HEK293T (cell line): Measurements from ENCODE around the gene FAM180A.
"Not testable (repeated sequence)": the region's sequence is repeated elsewhere in the genome, so short reads cannot be mapped to it uniquely, and the experiment has no call there.

ENCODE experiments used
- CTCF ChIA-PET: fragments of 350-600 bp; formaldehyde crosslinking; extraction: SDS; loops from one replicate; lab custom pipeline; 2021; ENCODE audit warnings: antibody characterized with exemption, inconsistent platforms; lab: Yijun Ruan, JAX
- POLR2A ChIA-PET: fragments of 350-600 bp; formaldehyde crosslinking; extraction: SDS; loops from one replicate; lab custom pipeline; 2020; ENCODE audit warnings: antibody characterized with exemption, inconsistent platforms; lab: Yijun Ruan, JAX
- DNase-seq: peaks from one replicate; pipeline ENCODE4 v3.0.0; 2012; ENCODE audit warnings: mixed read lengths; ENCODE audit errors: extremely low spot score
- ARNT ChIP-seq: fragments of 450-650 bp; IDR thresholded peaks from 2 replicates; pipeline ENCODE4 v1.6.1; 2017; ENCODE audit warnings: mild to moderate bottlenecking
- BHLHE40 ChIP-seq: fragments of 450-650 bp; IDR thresholded peaks from 2 replicates; pipeline ENCODE4 v1.6.1; 2016; ENCODE audit warnings: mild to moderate bottlenecking, moderate library complexity, borderline replicate concordance
- CTBP1 ChIP-seq: fragments of 450-650 bp; IDR thresholded peaks from 2 replicates; pipeline ENCODE4 v1.6.1; 2016; ENCODE audit warnings: borderline replicate concordance
- ELF4 ChIP-seq: fragments of 450-650 bp; IDR thresholded peaks from 2 replicates; pipeline ENCODE4 v1.6.1; 2017; ENCODE audit warnings: antibody characterized with exemption
- FOXA1 ChIP-seq: fragments of 450-650 bp; IDR thresholded peaks from 2 replicates; pipeline ENCODE4 v1.6.1; 2016; ENCODE audit warnings: mild to moderate bottlenecking
- FOXK2 ChIP-seq: fragments of 450-650 bp; IDR thresholded peaks from 2 replicates; pipeline ENCODE4 v1.6.1; 2016; ENCODE audit warnings: mild to moderate bottlenecking
- FOXM1 ChIP-seq: fragments of 450-650 bp; IDR thresholded peaks from 2 replicates; pipeline ENCODE4 v1.6.1; 2017; ENCODE audit warnings: mild to moderate bottlenecking, borderline replicate concordance
- HDGF ChIP-seq: fragments of 450-650 bp; IDR thresholded peaks from 2 replicates; pipeline ENCODE4 v1.6.1; 2017; ENCODE audit warnings: antibody characterized with exemption, borderline replicate concordance
- L3MBTL2 ChIP-seq: fragments of 450-650 bp; conservative IDR thresholded peaks from 2 replicates; pipeline ENCODE4 v1.6.1; 2016; ENCODE audit warnings: mild to moderate bottlenecking
- LEF1 ChIP-seq: fragments of 450-650 bp; IDR thresholded peaks from 2 replicates; pipeline ENCODE4 v1.6.1; 2017; ENCODE audit warnings: mild to moderate bottlenecking, borderline replicate concordance
- NFRKB ChIP-seq: fragments of 450-650 bp; IDR thresholded peaks from 2 replicates; pipeline ENCODE4 v1.6.1; 2016; ENCODE audit warnings: mild to moderate bottlenecking, moderate library complexity
- PKNOX1 ChIP-seq: fragments of 450-650 bp; IDR thresholded peaks from 2 replicates; pipeline ENCODE4 v1.6.1; 2016
- SP1 ChIP-seq: fragments of 450-650 bp; IDR thresholded peaks from 2 replicates; pipeline ENCODE4 v1.6.1; 2017
- SUZ12 ChIP-seq: fragments of 450-650 bp; IDR thresholded peaks from 2 replicates; pipeline ENCODE4 v1.6.1; 2016; ENCODE audit warnings: mild to moderate bottlenecking
- TARDBP ChIP-seq: fragments of 450-650 bp; IDR thresholded peaks from 2 replicates; pipeline ENCODE4 v1.6.1; 2016
- ZNF384 ChIP-seq: fragments of 450-650 bp; IDR thresholded peaks from 2 replicates; pipeline ENCODE4 v1.6.1; 2016

Gene FAM180A

DNA sequence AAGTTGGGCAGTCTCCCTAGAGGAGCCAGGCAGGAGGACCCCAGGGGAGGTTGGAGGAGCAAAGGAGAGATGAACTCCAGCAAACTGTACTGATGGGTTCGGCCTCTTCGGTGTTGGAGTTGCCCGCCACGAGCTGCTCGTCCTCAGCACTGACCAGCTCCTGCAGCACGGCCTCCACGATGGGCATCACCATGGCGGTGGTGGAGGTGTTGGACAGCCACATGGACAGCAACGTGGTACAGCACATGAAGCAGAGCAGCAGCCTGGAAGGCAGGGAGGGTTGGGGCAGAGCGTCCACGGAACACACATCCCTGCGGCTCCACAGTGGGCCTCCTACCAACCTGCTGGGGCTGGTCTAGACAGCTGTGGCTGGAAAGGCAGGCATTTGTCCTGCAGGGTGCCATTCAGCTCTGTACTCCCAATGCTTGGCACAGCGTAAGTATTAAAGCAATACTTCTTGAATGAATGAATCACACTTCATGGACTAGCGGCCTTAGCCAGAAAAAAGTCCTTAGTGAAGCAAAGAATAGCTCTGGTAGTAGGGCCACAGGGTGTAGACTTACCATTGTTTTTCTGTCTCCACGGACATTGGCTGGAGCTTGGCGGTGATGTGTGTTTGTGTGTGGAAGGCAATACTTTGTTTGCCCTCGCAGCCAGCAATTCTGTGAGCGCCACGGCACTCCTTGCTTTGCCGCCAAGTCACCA is 42.4 kb downstream of the FAM180A start:
- POLR2A ChIA-PET: interaction anchor here (1.0 to 1.3 kb wide), 2 partner anchors 22 to 44 kb away, joined by 3 read pairs; partner anchors contain the start of genes SLC13A4 and STMP1
- CTCF ChIA-PET: interaction anchor here (1.2 to 2.1 kb wide), 4 partner anchors 7 to 33 kb away, joined by 3 to 13 read pairs (median 4); no protein-coding TSS in a partner anchor
- TF ChIP-seq FOXM1 (no peak), CTBP1 (no peak), HDGF (no peak), PKNOX1 (no peak), TARDBP (no peak), L3MBTL2 (no peak), ARNT (no peak), FOXK2 (no peak), BHLHE40 (no peak), NFRKB (no peak), SUZ12 (no peak), ELF4 (no peak), LEF1 (no peak), FOXA1 (no peak)
- no peak for DNase-seq

DNA sequence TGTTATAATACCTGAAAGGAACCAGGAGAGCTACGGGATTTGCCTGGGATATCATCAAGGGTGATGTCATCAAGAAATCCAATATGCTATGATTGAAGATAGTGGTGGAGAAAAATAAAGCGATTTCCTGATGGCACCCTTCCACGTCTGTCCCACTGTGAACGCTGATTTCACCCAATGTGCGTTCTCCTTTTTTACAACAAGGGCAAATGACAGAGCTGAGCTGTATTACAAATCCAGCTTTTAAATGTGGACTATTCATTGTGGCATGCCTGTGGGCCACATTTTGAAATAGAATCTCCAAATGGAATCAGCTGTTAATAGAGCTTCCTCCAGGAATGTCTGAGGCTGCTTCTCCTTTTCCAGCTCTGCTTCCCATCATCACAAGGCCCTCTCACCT is 43.9 kb downstream of the FAM180A start:
- no peak for TF ChIP-seq TARDBP
- TF ChIP-seq NFRKB: no peak
- TF ChIP-seq FOXA1: no peak
- no peak for TF ChIP-seq ZNF384
- no peak for TF ChIP-seq ELF4
- TF ChIP-seq HDGF: no peak
- no peak for TF ChIP-seq LEF1
- ChIA-PET POLR2A (interaction anchor here (0.9 to 1.0 kb wide), 2 partner anchors 23 to 43 kb away, joined by 6 to 9 read pairs; partner anchors contain the start of genes SLC13A4 and STMP1), CTCF (interaction anchor here (0.6 to 2.1 kb wide), 12 partner anchors 9 to 68 kb away, joined by 3 to 13 read pairs (median 4); partner anchors contain the start of genes SLC13A4 and STMP1)
- no peak for DNase-seq

- peak; percentile 69 for DNase-seq
- ChIA-PET CTCF (interaction anchor here (0.6 to 2.1 kb wide), 11 partner anchors 9 to 68 kb away, joined by 3 to 13 read pairs (median 5); partner anchors contain the start of gene SLC13A4), POLR2A (interaction anchor here (1.0 kb wide), 1 partner anchor 42 kb away, joined by 9 read pairs; the partner anchor contains the start of gene STMP1)
- no peak for TF ChIP-seq SUZ12
- TF ChIP-seq PKNOX1: no peak
- no peak for TF ChIP-seq NFRKB
- no peak for TF ChIP-seq L3MBTL2
- no peak for TF ChIP-seq ELF4
- no peak for TF ChIP-seq TARDBP
These were observed 44.5 kb downstream of the FAM180A start for GRCh38 chr7:135704074-135704473.

GRCh38 chr7:135697276-135698049 is 51.1 kb downstream of the FAM180A start:
- ChIA-PET POLR2A (interaction anchor here (0.5 kb wide), 1 partner anchor 14 kb away, joined by 4 read pairs; no protein-coding TSS in a partner anchor), CTCF (interaction anchor here (1.1 kb wide), 1 partner anchor 416 kb away, joined by 4 read pairs; no protein-coding TSS in a partner anchor)
- TF ChIP-seq L3MBTL2: no peak
- TF ChIP-seq ZNF384: no peak
- no peak for TF ChIP-seq FOXM1
- TF ChIP-seq FOXK2: no peak
- no peak for TF ChIP-seq ELF4
- no peak for TF ChIP-seq CTBP1
- TF ChIP-seq FOXA1: no peak
- TF ChIP-seq ARNT: no peak
- TF ChIP-seq TARDBP: no peak
- TF ChIP-seq BHLHE40: no peak
- no peak for TF ChIP-seq SUZ12
- DNase-seq: no peak

- DNase-seq: no peak
- CTCF ChIA-PET: no interaction called here
- POLR2A ChIA-PET: no interaction called here
- no peak for TF ChIP-seq ARNT
- no peak for TF ChIP-seq HDGF
- no peak for TF ChIP-seq FOXK2
- no peak for TF ChIP-seq PKNOX1
- TF ChIP-seq LEF1: no peak
- TF ChIP-seq TARDBP: no peak
- no peak for TF ChIP-seq NFRKB
- TF ChIP-seq CTBP1: no peak
- no peak for TF ChIP-seq L3MBTL2
- no peak for TF ChIP-seq SP1
- no peak for TF ChIP-seq FOXA1
- no peak for TF ChIP-seq SUZ12
- no peak for TF ChIP-seq ELF4
- TF ChIP-seq BHLHE40: no peak
- TF ChIP-seq FOXM1: no peak
- TF ChIP-seq ZNF384: no peak
These were observed 55.1 kb downstream of the FAM180A start for GRCh38 chr7:135693558-135693957.

DNA sequence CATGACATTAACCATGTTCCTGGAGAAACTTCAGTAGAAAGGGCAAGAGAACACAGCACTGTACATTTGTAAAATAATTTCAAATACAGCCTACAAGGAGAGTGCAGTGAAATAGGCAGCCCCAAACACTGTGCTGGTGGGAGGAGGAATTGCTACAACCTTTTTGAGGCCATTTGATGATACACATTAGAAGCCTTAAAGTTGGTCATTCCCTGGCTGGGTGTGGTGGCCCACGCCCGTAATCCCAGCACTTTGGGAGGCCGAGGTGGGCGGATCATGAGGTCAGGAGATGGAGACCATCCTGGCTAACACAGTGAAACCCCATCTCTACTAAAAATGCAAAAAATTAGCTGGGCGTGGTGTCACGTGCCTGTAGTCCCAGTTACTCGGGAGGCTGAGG is 56.0 kb downstream of the FAM180A start:
- CTCF ChIA-PET: not testable (repeated sequence)

More for the DNA sequence above, 56.0 kb downstream of the FAM180A start:
- DNase-seq, POLR2A ChIA-PET: not testable (repeated sequence)
